Peyer's patch (tissue), 4 donors: ENCODE results near the gene WWP2. TPM values are rescaled to one million over a fixed set of nuclear protein-coding genes. Genes with fewer than 3 reads are reported as not detected.

Experiments
- DNase-seq, 3 donors: peaks; one replicate each; pipeline ENCODE4 v3.0.0-alpha.2; 2017 to 2019
- H3K27ac ChIP-seq, 4 donors: fragments of 200-600 bp; sonication (generic); one replicate each; pipeline ENCODE4 v1.5.1; 2016 to 2019
- H3K27me3 ChIP-seq, 2 donors: fragments of 200-600 bp; sonication (generic); one replicate each; pipeline ENCODE4 v1.5.1; 2019
- H3K36me3 ChIP-seq, 3 donors: fragments of 200-600 bp; sonication (generic); one replicate each; pipeline ENCODE4 v1.5.1; 2016 to 2019
- H3K4me1 ChIP-seq, 4 donors: fragments of 200-600 bp; sonication (generic); one replicate each; pipeline ENCODE4 v1.5.1; 2016 to 2019
- H3K4me3 ChIP-seq, 4 donors: fragments of 200-600 bp; sonication (generic); 1 replicate in 3 of 4; 2 replicates in 1 of 4; pipeline ENCODE4 v1.5.1; 2016 to 2019; ENCODE audit warnings: mild to moderate bottlenecking in 1 of 4
- H3K9me3 ChIP-seq, 4 donors: fragments of 200-600 bp; sonication (generic); one replicate each; pipeline ENCODE4 v1.5.1; 2016 to 2019; ENCODE audit warnings: mild to moderate bottlenecking in 1 of 4
- CTCF ChIP-seq, 6 experiments: fragments of 450-650 bp in 4 of 6; fragments of 200-600 bp in 2 of 6; sonication (generic) in 1 of 6; IDR thresholded peaks; one replicate each; pipeline ENCODE4 v1.5.1; 2017 to 2019; ENCODE audit warnings: antibody characterized with exemption in 6 of 6, mild to moderate bottlenecking in 3 of 6, moderate library complexity in 1 of 6
- POLR2A ChIP-seq, 2 donors: fragments of 450-650 bp; IDR thresholded peaks; one replicate each; pipeline ENCODE4 v1.5.1; 2017; ENCODE audit warnings: antibody characterized with exemption in 2 of 2, mild to moderate bottlenecking in 2 of 2, moderate library complexity in 2 of 2
- total RNA-seq, 4 donors: library from RNA; depleted of rRNA; stranded (reverse); fragments of >200 nt; gene quantifications; one replicate each; pipeline ENCODE4 v1.1.0, GENCODE V29; 2016

Gene WWP2
- total RNA-seq, 4 donors from 2014 or later = 93.5 to 199 (median 111) TPM

GRCh38 chr16:69874271-69874670 lies 112.1 kb downstream of the WWP2 start:
- Histone ChIP-seq H3K4me1 (no peaks in the 10 kb centered on the region), H3K9me3 (no peaks in the 10 kb centered on the region), H3K36me3 (peaks cover 0 to 72% (median 0%) of the 10 kb centered on the region in 3 donors), H3K4me3 (no peak overlapping the region), H3K27me3 (no peaks in the 10 kb centered on the region), H3K27ac (no peak overlapping the region)
- TF ChIP-seq POLR2A (IDR thresholded peaks at IDR 0.05) = no peak
- no peak for TF ChIP-seq CTCF (IDR thresholded peaks at IDR 0.05)
- no peak for DNase-seq

DNA sequence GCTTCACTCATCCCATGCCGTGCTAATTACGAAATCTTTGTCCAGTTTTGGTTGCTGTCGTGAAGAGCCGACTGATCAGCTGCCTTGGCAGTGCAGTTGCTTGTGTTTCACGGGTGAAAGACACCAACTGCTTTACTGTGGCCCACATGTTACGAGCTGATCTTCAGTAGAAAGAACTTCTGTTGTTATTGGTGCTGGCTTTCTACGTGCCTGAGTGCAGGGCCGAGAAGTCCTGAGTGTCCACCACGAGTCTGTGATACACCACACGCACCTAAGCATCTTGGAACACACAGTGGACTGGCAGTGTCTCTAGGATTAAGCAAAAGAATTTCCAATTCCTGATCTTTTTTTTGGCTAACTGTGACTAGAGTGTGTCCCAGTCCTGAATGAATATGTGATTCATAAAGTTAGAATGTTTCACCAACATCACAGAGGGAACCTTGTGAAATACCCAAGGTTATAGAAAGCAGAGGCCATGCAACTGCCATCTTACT lies 118.6 kb downstream of the WWP2 start:
- H3K36me3 ChIP-seq = peaks cover 0 to 49% (median 0%) of the 10 kb centered on the region in 3 donors

DNA sequence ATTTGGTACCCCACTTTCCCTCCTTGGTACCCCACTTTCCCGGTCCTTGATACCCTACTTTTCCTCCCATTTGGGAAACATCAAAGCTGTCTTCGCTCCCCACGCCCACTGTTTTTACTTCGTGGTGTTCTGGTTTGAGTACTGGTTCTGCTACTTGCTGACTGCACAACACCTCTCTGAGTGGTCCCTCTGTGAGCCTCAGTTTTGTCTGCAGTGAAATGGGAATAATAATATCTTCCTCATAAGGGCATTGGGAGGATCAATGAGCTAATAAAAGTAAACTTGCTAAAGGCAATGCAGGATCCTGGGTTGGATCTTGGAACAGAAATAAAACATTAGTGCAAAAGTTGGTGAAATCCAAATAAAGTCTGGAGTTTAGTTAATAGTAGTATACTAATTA lies 119.0 kb downstream of the WWP2 start:
- H3K36me3 ChIP-seq = peaks cover 0 to 45% (median 0%) of the 10 kb centered on the region in 3 donors
- DNase-seq = no peak

More for the DNA sequence above, 118.6 kb downstream of the WWP2 start:
- no peak overlapping the region for H3K27ac ChIP-seq
- DNase-seq = no peak
- TF ChIP-seq POLR2A (IDR thresholded peaks at IDR 0.05) = no peak
- no peak for TF ChIP-seq CTCF (IDR thresholded peaks at IDR 0.05)
- no peak overlapping the region for H3K4me3 ChIP-seq
- no peaks in the 10 kb centered on the region for H3K9me3 ChIP-seq
- H3K27me3 ChIP-seq = no peaks in the 10 kb centered on the region
- no peaks in the 10 kb centered on the region for H3K4me1 ChIP-seq

GRCh38 chr16:69883744-69884143 lies 121.6 kb downstream of the WWP2 start:
- H3K4me3 ChIP-seq = no peak overlapping the region
- H3K9me3 ChIP-seq = no peaks in the 10 kb centered on the region
- no peaks in the 10 kb centered on the region for H3K27me3 ChIP-seq
- DNase-seq = no peak
- no peaks in the 10 kb centered on the region for H3K4me1 ChIP-seq
- no peak for TF ChIP-seq CTCF (IDR thresholded peaks at IDR 0.05)
- no peak for TF ChIP-seq POLR2A (IDR thresholded peaks at IDR 0.05)
- H3K36me3 ChIP-seq = peaks cover 0 to 31% (median 0%) of the 10 kb centered on the region in 3 donors
- H3K27ac ChIP-seq = no peak overlapping the region

More for the DNA sequence above, 119.0 kb downstream of the WWP2 start:
- Histone ChIP-seq H3K4me3 (no peak overlapping the region), H3K27ac (no peak overlapping the region), H3K9me3 (no peaks in the 10 kb centered on the region), H3K4me1 (no peaks in the 10 kb centered on the region), H3K27me3 (no peaks in the 10 kb centered on the region)
- TF ChIP-seq POLR2A (IDR thresholded peaks at IDR 0.05) (no peak), CTCF (IDR thresholded peaks at IDR 0.05) (no peak)

DNA sequence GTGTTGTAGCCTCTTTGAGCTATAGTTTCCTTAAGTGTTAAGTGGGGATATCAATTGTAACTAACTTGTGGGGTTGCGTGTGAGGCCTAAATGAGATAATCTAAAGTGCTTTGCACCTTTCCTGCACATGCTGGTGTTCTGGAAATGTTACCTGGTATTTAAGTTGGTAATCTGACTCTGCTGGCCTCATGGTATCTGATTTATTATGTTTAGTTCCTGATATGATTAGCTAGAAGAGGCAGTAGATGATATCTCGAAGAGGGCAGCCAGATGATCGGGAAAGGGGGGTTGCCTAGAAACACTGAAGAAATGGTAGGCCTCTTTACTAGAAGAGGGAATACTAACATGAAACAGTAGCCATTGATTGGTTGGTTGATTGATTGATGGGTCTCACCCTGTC lies 123.6 kb downstream of the WWP2 start:
- Histone ChIP-seq H3K9me3 (no peaks in the 10 kb centered on the region), H3K4me3 (no peak overlapping the region), H3K4me1 (no peaks in the 10 kb centered on the region), H3K36me3 (peaks cover 0 to 33% (median 0%) of the 10 kb centered on the region in 3 donors), H3K27me3 (no peaks in the 10 kb centered on the region), H3K27ac (no peak overlapping the region)
- TF ChIP-seq CTCF (IDR thresholded peaks at IDR 0.05) = no peak
- TF ChIP-seq POLR2A (IDR thresholded peaks at IDR 0.05) = no peak
- no peak for DNase-seq

GRCh38 chr16:69886726-69887125 lies 124.6 kb downstream of the WWP2 start:
- peaks cover 0 to 28% (median 0%) of the 10 kb centered on the region in 3 donors for H3K36me3 ChIP-seq
- H3K27ac ChIP-seq = no peak overlapping the region
- no peaks in the 10 kb centered on the region for H3K4me1 ChIP-seq
- H3K4me3 ChIP-seq = no peak overlapping the region
- TF ChIP-seq CTCF (IDR thresholded peaks at IDR 0.05) (no peak), POLR2A (IDR thresholded peaks at IDR 0.05) (no peak)
- no peaks in the 10 kb centered on the region for H3K9me3 ChIP-seq
- no peaks in the 10 kb centered on the region for H3K27me3 ChIP-seq
- no peak for DNase-seq
